ENCODE results near the gene ITPR1.

DNA sequence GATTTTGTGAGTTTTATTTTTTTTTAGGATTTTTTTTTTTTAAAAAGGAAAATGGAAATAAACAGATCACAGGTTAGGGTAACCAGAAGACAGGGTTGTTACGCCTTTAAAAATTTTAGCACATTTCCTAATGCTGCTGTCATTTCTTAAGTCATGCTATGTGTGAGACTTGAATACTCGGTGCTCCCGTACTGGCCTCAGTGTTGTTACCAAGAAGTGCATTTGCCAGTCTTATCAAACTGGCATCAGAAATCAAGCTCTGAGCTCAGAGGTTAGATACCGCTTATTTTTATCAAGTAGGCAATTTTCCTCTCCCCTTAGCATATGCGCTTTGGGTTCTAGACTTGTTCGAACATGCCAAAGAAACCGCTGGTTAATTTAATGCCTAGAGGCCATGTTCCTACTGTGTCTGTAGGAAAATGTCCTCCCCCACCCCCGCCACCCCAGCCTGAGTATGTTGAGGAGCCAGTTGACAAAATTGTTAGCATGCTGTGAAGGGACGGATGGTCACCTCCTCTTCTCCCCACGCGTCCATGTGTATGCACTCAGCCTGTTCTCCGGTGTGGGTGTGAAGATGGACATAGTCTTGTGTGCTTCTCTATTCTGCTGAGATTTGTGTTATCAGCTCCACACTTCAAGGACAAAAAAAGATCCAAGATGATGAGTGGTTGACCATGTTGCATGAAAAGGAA lies 88.9 kb downstream of the ITPR1 start:
- TF ChIP-seq, protein P1, sequence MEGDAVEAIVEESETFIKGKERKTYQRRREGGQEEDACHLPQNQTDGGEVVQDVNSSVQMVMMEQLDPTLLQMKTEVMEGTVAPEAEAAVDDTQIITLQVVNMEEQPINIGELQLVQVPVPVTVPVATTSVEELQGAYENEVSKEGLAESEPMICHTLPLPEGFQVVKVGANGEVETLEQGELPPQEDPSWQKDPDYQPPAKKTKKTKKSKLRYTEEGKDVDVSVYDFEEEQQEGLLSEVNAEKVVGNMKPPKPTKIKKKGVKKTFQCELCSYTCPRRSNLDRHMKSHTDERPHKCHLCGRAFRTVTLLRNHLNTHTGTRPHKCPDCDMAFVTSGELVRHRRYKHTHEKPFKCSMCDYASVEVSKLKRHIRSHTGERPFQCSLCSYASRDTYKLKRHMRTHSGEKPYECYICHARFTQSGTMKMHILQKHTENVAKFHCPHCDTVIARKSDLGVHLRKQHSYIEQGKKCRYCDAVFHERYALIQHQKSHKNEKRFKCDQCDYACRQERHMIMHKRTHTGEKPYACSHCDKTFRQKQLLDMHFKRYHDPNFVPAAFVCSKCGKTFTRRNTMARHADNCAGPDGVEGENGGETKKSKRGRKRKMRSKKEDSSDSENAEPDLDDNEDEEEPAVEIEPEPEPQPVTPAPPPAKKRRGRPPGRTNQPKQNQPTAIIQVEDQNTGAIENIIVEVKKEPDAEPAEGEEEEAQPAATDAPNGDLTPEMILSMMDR (conservative IDR thresholded peaks at IDR 0.05; ENCODE audit: low read depth, low read length), result no peak
- TF ChIP-seq EZH2phosphoT487 (IDR thresholded peaks at IDR 0.05; ENCODE audit: borderline replicate concordance, low read length) (no peak), EZH2 (IDR thresholded peaks at IDR 0.05; ENCODE audit: low read length, unreplicated experiment) (no peak)
